ENCODE data around the gene TEK.

The TEK gene

DNA sequence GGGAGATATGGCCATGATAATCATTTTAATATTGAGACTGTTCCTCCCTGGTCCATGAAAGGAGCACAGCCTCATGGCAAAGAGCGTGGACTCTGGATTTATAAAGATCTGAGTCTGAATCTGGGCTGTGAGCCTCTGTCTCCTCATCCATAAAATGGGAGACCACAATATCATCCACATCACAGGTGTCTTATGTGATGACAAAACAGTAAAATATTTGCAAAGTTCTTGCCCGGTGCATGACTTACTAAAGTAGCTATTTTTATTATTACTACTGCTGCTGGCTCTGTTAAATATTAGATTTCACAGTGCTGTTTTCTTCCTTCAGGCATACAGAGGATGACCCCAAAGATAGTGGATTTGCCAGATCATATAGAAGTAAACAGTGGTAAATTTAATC is 74.1 kb downstream of the TEK start:
- DNase-seq (ENCODE audit: low read depth): no peak
- TF ChIP-seq POLR2A (IDR thresholded peaks at IDR 0.05; ENCODE audit: extremely low read depth, insufficient read length) (no peak), MYC (IDR thresholded peaks at IDR 0.05; ENCODE audit: low read depth, low read length) (no peak)
- TF ChIP-seq, protein P1, sequence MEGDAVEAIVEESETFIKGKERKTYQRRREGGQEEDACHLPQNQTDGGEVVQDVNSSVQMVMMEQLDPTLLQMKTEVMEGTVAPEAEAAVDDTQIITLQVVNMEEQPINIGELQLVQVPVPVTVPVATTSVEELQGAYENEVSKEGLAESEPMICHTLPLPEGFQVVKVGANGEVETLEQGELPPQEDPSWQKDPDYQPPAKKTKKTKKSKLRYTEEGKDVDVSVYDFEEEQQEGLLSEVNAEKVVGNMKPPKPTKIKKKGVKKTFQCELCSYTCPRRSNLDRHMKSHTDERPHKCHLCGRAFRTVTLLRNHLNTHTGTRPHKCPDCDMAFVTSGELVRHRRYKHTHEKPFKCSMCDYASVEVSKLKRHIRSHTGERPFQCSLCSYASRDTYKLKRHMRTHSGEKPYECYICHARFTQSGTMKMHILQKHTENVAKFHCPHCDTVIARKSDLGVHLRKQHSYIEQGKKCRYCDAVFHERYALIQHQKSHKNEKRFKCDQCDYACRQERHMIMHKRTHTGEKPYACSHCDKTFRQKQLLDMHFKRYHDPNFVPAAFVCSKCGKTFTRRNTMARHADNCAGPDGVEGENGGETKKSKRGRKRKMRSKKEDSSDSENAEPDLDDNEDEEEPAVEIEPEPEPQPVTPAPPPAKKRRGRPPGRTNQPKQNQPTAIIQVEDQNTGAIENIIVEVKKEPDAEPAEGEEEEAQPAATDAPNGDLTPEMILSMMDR (IDR thresholded peaks at IDR 0.05; ENCODE audit: low read depth, low read length): no peak
- TF ChIP-seq, protein P2, sequence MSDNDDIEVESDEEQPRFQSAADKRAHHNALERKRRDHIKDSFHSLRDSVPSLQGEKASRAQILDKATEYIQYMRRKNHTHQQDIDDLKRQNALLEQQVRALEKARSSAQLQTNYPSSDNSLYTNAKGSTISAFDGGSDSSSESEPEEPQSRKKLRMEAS (IDR thresholded peaks at IDR 0.05; ENCODE audit: low read depth, low read length): no peak
- no peak overlapping the region for H3K4me3 ChIP-seq (ENCODE audit: low read depth, low read length)

DNA sequence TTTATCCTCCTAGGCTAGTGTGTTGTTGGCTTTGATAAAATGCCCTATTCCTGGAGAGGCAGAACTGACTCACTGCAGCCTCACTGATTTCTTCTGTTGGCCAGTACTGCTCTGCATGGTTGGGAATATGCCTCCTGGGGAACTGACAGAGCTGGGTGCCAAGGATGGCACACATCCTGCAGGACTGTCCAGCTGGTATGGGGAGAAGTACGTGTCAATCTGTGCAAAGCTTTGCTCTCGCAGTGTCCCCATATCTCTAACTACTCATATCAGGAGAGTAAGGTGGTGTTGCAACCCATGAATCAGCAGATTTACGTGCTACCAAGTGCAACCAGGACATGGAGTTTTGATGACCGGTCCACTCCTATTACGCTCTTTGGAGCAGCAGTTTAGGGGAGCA is 74.7 kb downstream of the TEK start:
- peak; percentile 29 for DNase-seq (ENCODE audit: low read depth)
- no peak overlapping the region for H3K4me3 ChIP-seq (ENCODE audit: low read depth, low read length)
- no peak for TF ChIP-seq POLR2A (IDR thresholded peaks at IDR 0.05; ENCODE audit: extremely low read depth, insufficient read length)
- TF ChIP-seq, protein P1 (IDR thresholded peaks at IDR 0.05; ENCODE audit: low read depth, low read length): no peak
- no peak for TF ChIP-seq MYC (IDR thresholded peaks at IDR 0.05; ENCODE audit: low read depth, low read length)
- TF ChIP-seq, protein P2 (IDR thresholded peaks at IDR 0.05; ENCODE audit: low read depth, low read length): no peak

DNA sequence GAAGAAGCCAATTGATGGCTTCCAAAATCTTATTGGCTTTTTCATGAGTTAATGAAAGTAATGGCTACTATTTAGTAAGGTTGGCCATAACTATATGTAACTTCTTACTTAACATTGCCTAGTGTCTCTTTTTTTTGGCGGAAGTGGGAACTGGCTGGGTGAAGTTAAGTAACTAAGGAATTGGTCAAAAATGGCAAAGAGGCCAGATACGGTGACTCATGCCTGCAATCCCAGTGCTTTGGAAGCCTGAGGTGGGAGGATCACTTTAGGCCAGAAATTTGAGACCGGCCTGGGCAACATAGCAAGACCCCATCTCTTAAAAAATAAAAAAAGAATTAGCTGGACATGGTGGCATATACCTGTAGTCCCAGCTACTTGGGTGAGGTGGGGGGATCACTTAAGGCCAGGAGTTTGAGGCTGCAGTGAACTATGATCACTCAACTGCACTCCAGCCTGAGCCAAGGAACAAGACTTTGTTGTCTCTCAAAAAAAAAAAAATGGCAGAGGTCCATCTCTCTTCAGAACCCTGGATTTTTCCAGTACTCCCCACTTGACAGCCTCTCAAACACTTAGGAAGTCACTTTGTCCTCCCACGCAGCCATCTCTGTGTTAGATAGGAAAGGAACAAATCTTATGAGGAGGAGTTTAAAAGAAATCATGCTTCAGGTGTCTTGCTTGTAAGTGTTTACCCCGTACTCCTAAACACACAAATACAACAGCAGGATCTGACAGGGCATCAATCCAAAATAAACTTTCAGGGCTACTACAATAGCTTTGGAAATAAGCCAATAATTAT is 75.7 kb downstream of the TEK start:
- DNase-seq (ENCODE audit: low read depth): no peak
- TF ChIP-seq, protein P1 (IDR thresholded peaks at IDR 0.05; ENCODE audit: low read depth, low read length): no peak
- TF ChIP-seq, protein P2 (IDR thresholded peaks at IDR 0.05; ENCODE audit: low read depth, low read length): no peak
- TF ChIP-seq MYC (IDR thresholded peaks at IDR 0.05; ENCODE audit: low read depth, low read length) (no peak), POLR2A (IDR thresholded peaks at IDR 0.05; ENCODE audit: extremely low read depth, insufficient read length) (no peak)
- H3K4me3 ChIP-seq (ENCODE audit: low read depth, low read length): no peak overlapping the region

DNA sequence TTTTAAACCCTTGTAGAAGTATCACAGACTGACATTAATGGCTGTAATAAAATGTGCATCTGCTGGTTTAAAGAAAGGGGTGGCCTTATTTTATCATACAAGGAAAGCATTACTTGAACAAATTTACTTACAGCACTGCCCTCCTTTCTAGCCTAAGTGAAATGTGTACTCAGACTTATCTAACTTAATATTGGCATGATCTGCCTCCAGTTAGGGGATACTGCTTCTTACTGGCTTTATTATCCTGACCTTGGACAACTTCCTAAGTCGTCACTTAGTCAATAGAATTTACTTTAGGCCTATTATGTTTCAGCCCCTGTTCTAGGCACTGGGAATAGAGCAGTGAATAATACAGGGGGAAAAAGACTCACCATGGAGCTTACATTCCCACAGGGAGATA is 79.4 kb downstream of the TEK start:
- H3K4me3 ChIP-seq (ENCODE audit: low read depth, low read length): no peak overlapping the region
- no peak for DNase-seq (ENCODE audit: low read depth)
- TF ChIP-seq, protein P2 (IDR thresholded peaks at IDR 0.05; ENCODE audit: low read depth, low read length): no peak
- TF ChIP-seq, protein P1 (IDR thresholded peaks at IDR 0.05; ENCODE audit: low read depth, low read length): no peak
- no peak for TF ChIP-seq MYC (IDR thresholded peaks at IDR 0.05; ENCODE audit: low read depth, low read length)
- no peak for TF ChIP-seq POLR2A (IDR thresholded peaks at IDR 0.05; ENCODE audit: extremely low read depth, insufficient read length)

DNA sequence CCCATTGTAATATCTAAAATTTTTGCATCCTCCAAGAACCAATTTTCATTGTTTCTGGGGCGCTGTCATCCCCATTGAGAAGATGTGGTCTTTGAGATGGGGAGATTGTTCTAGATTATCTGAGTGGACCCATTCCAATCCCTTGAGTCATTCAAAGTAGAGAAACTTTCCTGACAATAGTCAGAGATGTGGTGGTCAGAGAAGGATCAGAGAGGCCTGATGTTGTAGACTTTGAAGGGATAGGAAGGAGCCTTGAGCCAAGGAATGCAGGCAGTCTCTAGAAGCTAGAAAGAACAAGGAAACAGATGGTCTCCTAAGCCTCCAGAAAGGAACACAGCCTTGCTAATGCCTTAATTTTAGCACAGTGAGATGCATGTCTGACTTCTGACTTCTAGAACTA is 80.4 kb downstream of the TEK start:
- no peak for DNase-seq (ENCODE audit: low read depth)
- TF ChIP-seq, protein P1 (IDR thresholded peaks at IDR 0.05; ENCODE audit: low read depth, low read length): no peak
- TF ChIP-seq MYC (IDR thresholded peaks at IDR 0.05; ENCODE audit: low read depth, low read length): no peak
- TF ChIP-seq POLR2A (IDR thresholded peaks at IDR 0.05; ENCODE audit: extremely low read depth, insufficient read length): no peak
- TF ChIP-seq, protein P2 (IDR thresholded peaks at IDR 0.05; ENCODE audit: low read depth, low read length): no peak
- no peak overlapping the region for H3K4me3 ChIP-seq (ENCODE audit: low read depth, low read length)
